Stimulated activated CD8-positive, alpha-beta memory T cell treated with anti-CD3 and anti-CD28 coated beads, Interleukin-4, amount 100 ng/mL, for 24 hours (primary cell): ENCODE results near the gene CAMKMT.
A peak's percentile ranks its signal among the peaks of the same experiment; 100 is the strongest.

Experiments used
- DNase-seq: peaks from one replicate; pipeline ENCODE4 v3.0.0-alpha.2; 2020; ENCODE audit warnings: low read depth

CAMKMT gene

GRCh38 chr2:44361330-44362206 is at the start of gene CAMKMT, which contains the start of gene PREPL:
TSS of gene CAMKMT (plus strand) at chr2:44361947.
TSS of gene PREPL (minus strand) at chr2:44361494. CDS start at chr2:44346342, 15,152 bp downstream.
- peak; percentile 97 for DNase-seq

DNA sequence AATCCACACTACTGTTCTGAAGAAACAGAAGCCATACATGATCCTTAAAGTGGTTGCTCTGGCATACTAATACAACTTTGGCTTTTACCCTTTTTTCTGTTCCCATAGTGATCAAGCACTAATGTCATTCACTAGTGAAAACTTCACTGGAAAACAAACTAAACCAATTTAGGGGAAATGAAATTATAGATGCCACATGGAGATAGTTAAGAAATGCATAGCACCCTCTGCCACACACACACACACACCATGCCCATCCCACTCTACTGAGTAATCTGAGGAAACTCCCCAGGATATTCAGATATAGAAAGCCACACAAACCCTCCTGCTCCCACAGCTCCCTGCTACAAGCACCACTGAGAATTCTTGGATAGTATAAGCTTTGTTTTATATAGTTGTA is 47.4 kb upstream of the CAMKMT start:
- DNase-seq: no peak

DNA sequence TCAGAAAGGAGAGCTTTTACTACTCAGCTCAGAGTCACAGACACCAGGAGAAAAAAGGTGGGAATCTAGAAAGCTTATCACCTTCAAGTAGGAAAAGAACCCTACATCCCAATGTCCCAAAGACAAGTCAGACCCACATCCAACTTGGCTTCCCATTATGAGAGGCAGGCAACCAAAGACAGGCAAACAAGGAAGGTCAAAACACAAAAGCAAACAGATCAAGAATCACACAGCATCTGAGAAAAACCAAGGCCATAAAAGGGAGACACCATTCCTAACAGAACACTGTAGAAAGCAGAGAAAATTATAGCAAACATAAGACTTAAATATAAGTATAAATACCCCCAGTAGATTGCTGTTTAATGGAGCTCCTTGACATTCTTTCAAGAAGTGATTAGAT is 45.8 kb upstream of the CAMKMT start:
- no peak for DNase-seq

- no peak for DNase-seq
Observed at GRCh38 chr2:44320832-44321231, 40.9 kb upstream of the CAMKMT start.

GRCh38 chr2:44321360-44321759 is 40.4 kb upstream of the CAMKMT start:
- no peak for DNase-seq

GRCh38 chr2:44324971-44325426 is 36.7 kb upstream of the CAMKMT start:
- DNase-seq: no peak

- no peak for DNase-seq
Observed at GRCh38 chr2:44325897-44326296, 35.9 kb upstream of the CAMKMT start.

GRCh38 chr2:44326548-44327264 is 35.0 kb upstream of the CAMKMT start:
- no peak for DNase-seq

- no peak for DNase-seq
Observed at GRCh38 chr2:44328750-44329149, 33.0 kb upstream of the CAMKMT start.

DNA sequence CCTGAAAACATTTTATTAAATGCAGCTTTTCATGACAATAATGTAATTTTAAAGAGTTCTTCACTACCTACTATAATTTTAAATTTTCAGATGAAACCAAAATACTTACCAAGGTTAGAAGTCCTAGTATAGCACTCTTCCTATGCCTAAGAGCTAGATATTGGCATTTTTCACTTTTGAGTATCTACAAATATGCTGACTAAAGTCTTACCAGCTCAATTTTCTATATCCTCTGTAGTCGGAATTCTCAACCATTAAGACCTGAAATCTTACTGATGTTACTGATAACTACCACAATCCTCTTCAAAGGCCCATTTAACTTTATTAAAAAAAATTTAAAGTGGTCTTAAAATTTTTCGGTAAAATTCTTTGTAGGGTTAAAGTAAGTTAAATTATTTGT is 32.4 kb upstream of the CAMKMT start:
- DNase-seq: no peak

DNA sequence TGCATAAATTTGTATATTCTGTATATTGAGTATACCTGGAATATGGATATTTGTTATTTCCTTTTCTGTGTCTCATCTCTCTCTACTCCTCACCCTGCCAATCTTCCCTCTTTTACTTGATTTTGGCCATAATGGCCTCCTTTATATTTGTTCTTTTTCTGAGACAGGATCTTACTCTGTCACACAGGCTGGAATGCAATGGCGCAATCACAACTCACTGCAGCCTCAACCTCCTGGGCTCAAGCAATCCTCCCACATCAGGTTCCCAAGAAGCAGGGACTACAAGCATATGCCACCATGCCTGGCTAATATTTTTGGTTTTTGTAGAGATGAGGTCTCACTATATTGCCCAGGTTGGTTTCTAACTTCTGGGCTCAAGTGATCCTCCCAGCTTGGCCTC is 30.9 kb upstream of the CAMKMT start:
- no peak for DNase-seq

DNA sequence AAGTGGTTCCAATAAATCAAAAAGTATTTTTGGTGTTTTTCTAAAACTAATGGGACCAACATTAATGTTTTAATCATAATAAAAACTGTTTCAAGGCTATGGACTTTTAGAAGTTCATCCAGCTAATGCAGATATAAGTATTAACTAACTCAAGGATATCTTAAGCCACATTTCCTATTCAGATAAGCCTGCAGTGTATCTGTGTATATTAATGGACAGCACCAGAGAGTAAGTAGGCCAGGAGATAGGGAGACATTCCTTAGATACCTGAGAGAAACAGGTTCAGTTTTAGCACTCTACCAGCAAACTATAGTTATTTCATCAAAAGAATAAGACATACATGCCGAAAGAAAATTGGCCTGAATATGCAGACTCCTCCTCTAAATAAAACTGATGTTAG is 27.8 kb upstream of the CAMKMT start:
- DNase-seq: no peak

DNA sequence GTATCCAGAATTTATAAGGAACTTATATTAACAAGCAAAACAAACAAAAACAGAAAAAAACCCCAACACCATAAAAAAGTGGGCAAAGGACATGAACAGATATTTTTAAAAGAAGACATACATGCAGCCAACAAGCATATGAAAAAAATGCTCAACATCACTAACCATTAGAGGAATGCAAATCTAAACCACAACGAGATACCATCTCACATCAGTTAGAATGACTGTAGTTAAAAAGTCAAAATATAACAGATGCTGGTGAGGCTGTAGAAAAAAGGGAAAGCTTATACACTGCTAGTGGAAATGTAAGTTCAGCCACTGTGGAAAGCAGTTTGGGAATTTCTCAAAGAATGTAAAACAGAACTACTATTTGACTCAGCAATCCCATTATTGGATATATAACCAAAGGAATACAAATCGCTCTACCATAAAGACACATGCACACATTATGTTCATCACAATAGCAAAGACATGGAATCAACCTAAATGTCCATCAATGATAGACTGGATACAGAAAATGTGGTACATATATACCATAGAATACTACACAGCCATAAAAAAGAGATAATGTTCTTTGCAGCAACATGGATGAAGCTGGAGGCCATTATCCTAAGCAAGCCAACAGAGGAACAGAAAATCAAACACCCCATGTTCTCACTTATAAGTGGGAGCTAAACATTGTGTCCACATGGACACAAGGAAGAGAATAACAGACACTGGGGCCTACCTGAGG is 25.8 kb upstream of the CAMKMT start:
- no peak for DNase-seq

- no peak for DNase-seq
Observed at GRCh38 chr2:44342854-44343253, 18.9 kb upstream of the CAMKMT start.

- DNase-seq: no peak
Observed at GRCh38 chr2:44347526-44347925, 14.2 kb upstream of the CAMKMT start.

GRCh38 chr2:44348400-44348799 is 13.3 kb upstream of the CAMKMT start:
- no peak for DNase-seq

DNA sequence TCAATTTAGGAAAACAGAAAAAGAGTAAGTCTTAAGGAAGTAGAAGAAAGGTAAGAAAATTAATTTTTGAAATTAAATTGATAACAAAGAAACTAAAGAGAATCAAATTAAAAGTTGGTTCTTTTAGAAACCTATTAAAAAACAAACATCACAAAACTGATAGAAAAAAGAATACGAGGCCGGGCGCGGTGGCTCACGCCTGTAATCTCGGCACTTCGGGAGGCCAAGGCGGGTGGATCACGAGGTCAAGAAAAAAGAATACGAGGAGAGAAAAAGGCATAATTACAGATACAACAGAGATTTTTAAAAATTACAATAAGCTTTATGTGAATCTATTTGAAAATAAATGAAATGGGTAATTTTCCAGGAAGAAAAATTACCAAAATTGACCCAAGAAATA is 12.2 kb upstream of the CAMKMT start:
- no peak for DNase-seq

- DNase-seq: no peak
Observed at GRCh38 chr2:44351088-44351487, 10.7 kb upstream of the CAMKMT start.

DNA sequence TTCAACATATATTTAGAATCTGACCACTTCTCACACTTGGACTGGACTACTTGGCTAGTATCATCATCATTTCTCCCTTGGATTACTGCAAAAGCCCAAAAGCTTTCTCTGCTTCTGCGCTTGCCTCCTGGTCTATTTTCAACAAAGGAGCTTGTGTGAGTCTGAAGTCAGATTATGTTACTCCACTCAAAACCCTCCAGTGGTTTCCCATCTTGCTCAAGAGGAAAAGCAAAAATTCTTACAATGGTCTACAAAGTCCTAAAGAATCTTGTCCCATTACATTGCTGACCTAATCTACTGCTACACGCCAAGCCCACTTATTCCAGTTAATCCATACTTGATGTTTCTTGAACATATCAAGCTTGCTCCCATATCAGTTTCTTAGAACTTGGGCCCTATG is 10.1 kb upstream of the CAMKMT start:
- DNase-seq: no peak

DNA sequence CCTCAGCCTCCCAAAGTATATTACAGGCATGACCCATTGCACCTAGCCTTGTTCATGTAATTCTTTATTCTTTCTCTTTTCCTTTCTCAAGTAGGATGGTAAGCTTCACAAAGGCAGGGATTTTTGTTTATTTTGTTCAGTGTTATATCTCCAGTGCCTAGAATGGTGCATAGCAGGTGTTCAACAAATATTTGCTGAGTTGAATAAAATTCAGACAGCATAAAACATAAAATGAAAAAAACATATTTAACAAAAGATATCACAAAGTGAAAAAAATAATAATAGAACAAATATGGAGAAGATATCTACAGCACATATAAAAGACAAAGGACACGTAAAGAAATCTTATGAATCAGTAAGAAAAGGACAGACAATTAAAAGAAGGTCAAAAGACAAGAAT is 9.2 kb upstream of the CAMKMT start:
- no peak for DNase-seq

- no peak for DNase-seq
Observed at GRCh38 chr2:44354761-44355160, 7.0 kb upstream of the CAMKMT start.

DNA sequence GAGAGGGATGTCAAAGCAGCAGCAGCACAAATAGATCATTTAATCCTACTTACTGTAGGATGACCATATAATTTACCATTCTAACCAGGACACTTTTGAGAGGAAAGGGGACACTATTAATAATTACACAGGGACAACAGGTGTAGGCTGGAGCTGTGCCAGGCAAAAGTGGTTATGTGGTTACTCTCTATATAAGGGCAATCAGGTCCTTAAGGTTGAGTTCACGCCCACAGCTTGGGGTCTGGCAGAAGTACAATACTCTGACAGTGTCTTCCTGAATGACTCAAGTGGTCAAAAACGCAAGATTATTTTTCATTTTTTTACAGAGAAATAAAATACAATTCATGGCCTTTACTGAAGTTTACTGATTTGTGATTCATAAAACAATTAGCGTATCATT is 3.2 kb upstream of the CAMKMT start:
- peak; percentile 31 for DNase-seq
